ENCODE results near the gene PLEKHG1. TPM values are rescaled to one million over a fixed set of nuclear protein-coding genes. Genes with fewer than 3 reads are reported as not detected.

The PLEKHG1 gene
- total and polyA plus RNA-seq, 4 donors = 3.0 to 11.9 (median 5.2) TPM

DNA sequence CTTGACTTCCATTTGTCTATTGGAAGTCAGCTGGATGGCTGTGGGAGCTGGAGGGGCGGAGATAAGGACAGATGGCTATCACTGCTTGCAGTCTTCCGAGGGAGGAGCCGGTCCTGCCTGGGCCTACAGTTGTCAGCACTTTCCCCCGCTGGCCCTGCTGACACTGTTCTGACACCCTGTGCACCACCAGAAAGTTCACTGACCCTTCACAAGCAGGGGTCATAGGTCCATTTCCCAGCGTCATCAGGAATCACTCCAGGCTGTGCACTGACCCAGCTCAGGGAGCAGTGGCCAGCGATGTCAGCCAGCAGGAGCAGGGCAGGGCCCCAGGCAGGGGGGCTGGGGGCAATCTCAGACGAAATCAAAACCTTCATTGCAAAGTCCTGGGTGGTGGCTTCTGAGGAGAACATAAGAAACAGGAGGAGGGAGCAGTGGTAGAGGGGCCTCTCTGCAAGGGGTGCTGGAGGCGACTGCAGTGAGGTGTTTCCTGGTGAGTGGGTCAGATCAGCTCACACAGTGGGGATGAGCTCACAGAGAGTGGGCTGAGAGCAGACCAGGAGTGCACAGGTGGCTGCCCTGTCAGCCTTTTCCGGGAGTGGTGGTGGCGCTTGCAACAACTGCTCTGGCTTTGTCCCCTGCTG, 26.5 kb upstream of the PLEKHG1 start:
- no peak overlapping the region for H3K9ac ChIP-seq (ENCODE audit: low read depth in 1 of 2, low read length in 2 of 2)
- no peaks in the 10 kb centered on the region for H3K9me3 ChIP-seq (ENCODE audit: control insufficient read depth in 4 of 4, low read length in 3 of 4)
- peak; percentile 51 to 86 for TF ChIP-seq JUND (IDR thresholded peaks at IDR 0.05)
- peak; percentile 77 for TF ChIP-seq FOXA2 (IDR thresholded peaks at IDR 0.05)
- peak; percentile 74 for TF ChIP-seq HNF4G (IDR thresholded peaks at IDR 0.05)
- peak; percentile 98 for TF ChIP-seq SP1 (IDR thresholded peaks at IDR 0.05)
- peak in 1 of 2 donors; percentile 58 for TF ChIP-seq EGR1 (IDR thresholded peaks at IDR 0.05; ENCODE audit: low read depth in 2 of 2)
- peak; percentile 100 for TF ChIP-seq NR2F2 (IDR thresholded peaks at IDR 0.05)
- TF ChIP-seq, protein P1, sequence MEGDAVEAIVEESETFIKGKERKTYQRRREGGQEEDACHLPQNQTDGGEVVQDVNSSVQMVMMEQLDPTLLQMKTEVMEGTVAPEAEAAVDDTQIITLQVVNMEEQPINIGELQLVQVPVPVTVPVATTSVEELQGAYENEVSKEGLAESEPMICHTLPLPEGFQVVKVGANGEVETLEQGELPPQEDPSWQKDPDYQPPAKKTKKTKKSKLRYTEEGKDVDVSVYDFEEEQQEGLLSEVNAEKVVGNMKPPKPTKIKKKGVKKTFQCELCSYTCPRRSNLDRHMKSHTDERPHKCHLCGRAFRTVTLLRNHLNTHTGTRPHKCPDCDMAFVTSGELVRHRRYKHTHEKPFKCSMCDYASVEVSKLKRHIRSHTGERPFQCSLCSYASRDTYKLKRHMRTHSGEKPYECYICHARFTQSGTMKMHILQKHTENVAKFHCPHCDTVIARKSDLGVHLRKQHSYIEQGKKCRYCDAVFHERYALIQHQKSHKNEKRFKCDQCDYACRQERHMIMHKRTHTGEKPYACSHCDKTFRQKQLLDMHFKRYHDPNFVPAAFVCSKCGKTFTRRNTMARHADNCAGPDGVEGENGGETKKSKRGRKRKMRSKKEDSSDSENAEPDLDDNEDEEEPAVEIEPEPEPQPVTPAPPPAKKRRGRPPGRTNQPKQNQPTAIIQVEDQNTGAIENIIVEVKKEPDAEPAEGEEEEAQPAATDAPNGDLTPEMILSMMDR (IDR thresholded peaks at IDR 0.05; ENCODE audit: low read depth, low read length, missing input control) = no peak
- TF ChIP-seq ZBTB33 (IDR thresholded peaks at IDR 0.05) = peak; percentile 84
- peak; percentile 84 for TF ChIP-seq FOXA1 (IDR thresholded peaks at IDR 0.05)
- TF ChIP-seq YY1 (IDR thresholded peaks at IDR 0.05) = peak; percentile 81
- peak in 1 of 2 donors; percentile 54 for TF ChIP-seq GABPA (IDR thresholded peaks at IDR 0.05 in 1 of 2, conservative IDR thresholded peaks at IDR 0.05 in 1 of 2)
- TF ChIP-seq ATF3 (IDR thresholded peaks at IDR 0.05) = peak; percentile 69
- TF ChIP-seq RXRA (IDR thresholded peaks at IDR 0.05) = peak; percentile 100
- TF ChIP-seq, protein P2, sequence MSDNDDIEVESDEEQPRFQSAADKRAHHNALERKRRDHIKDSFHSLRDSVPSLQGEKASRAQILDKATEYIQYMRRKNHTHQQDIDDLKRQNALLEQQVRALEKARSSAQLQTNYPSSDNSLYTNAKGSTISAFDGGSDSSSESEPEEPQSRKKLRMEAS (IDR thresholded peaks at IDR 0.05) = peak; percentile 88
- no peak for TF ChIP-seq TAF1 (conservative IDR thresholded peaks at IDR 0.05)
- peak; percentile 72 to 81 for TF ChIP-seq RAD21 (IDR thresholded peaks at IDR 0.05)
- TF ChIP-seq REST (IDR thresholded peaks at IDR 0.05) = peak; percentile 91
- peak; percentile 95 to 98 for TF ChIP-seq HNF4A (conservative IDR thresholded peaks at IDR 0.05)
- peak overlapping the region; percentile 52 to 71 for H3K27ac ChIP-seq (ENCODE audit: low read depth in 1 of 2, low read length in 2 of 2)
- peaks cover 3 to 22% (median 16%) of the 10 kb centered on the region in 4 donors for H3K4me1 ChIP-seq (ENCODE audit: control insufficient read depth in 4 of 4, insufficient read depth in 4 of 4, low read length in 3 of 4)
- no peak overlapping the region for H3K4me3 ChIP-seq (ENCODE audit: low read depth in 1 of 3, low read length in 3 of 3)
- WGBS = 21% methylated on average over 10 of the region's 10 CpGs
- no peaks in the 10 kb centered on the region for H3K36me3 ChIP-seq (ENCODE audit: control insufficient read depth in 4 of 4, insufficient read depth in 3 of 4, low read depth in 1 of 4, low read length in 3 of 4)
- peak; percentile 73 for DNase-seq (ENCODE audit: low spot score)
- H3K27me3 ChIP-seq (ENCODE audit: control insufficient read depth in 4 of 4, insufficient read depth in 4 of 4, low read length in 3 of 4) = no peaks in the 10 kb centered on the region

Data from liver (tissue), 9 donors.